ENCODE results near the gene RASSF3.
A peak's percentile ranks its signal among the peaks of the same experiment; 100 is the strongest.

The RASSF3 gene

GRCh38 chr12:64635356-64635998 is 25.2 kb downstream of the RASSF3 start:
- no peak for TF ChIP-seq ZFX (IDR thresholded peaks at IDR 0.05)
- TF ChIP-seq CTCF (conservative IDR thresholded peaks at IDR 0.05): no peak
- no peak overlapping the region; the same call in 1 of the 2 replicates for H3K27ac ChIP-seq

GRCh38 chr12:64636856-64637255 is 26.6 kb downstream of the RASSF3 start:
- H3K27ac ChIP-seq: peak overlapping the region; percentile 23; the same call in 1 of the 2 replicates
- TF ChIP-seq CTCF (conservative IDR thresholded peaks at IDR 0.05) (no peak), ZFX (IDR thresholded peaks at IDR 0.05) (no peak)

GRCh38 chr12:64639466-64639865 is 29.2 kb downstream of the RASSF3 start:
- no peak overlapping the region for H3K27ac ChIP-seq
- TF ChIP-seq CTCF (conservative IDR thresholded peaks at IDR 0.05) (no peak), ZFX (IDR thresholded peaks at IDR 0.05) (no peak)

- no peak overlapping the region for H3K27ac ChIP-seq
- no peak for TF ChIP-seq ZFX (IDR thresholded peaks at IDR 0.05)
- TF ChIP-seq CTCF (conservative IDR thresholded peaks at IDR 0.05): no peak
Measured at GRCh38 chr12:64646318-64646717, 36.0 kb downstream of the RASSF3 start.

GRCh38 chr12:64649487-64649886 is 39.2 kb downstream of the RASSF3 start:
- TF ChIP-seq CTCF (conservative IDR thresholded peaks at IDR 0.05) (no peak), ZFX (IDR thresholded peaks at IDR 0.05) (no peak)
- no peak overlapping the region; the same call in 1 of the 2 replicates for H3K27ac ChIP-seq

GRCh38 chr12:64650762-64651161 is 40.5 kb downstream of the RASSF3 start:
- no peak for TF ChIP-seq ZFX (IDR thresholded peaks at IDR 0.05)
- no peak for TF ChIP-seq CTCF (conservative IDR thresholded peaks at IDR 0.05)
- H3K27ac ChIP-seq: peak overlapping the region; percentile 67

GRCh38 chr12:64652346-64652745 is 42.1 kb downstream of the RASSF3 start:
- no peak for TF ChIP-seq CTCF (conservative IDR thresholded peaks at IDR 0.05)
- TF ChIP-seq ZFX (IDR thresholded peaks at IDR 0.05): no peak
- no peak overlapping the region for H3K27ac ChIP-seq
